Osteoblast (primary cell): ENCODE data around the gene ARMC7. TPM values are rescaled to one million over a fixed set of nuclear protein-coding genes. Genes with fewer than 3 reads are reported as not detected.
A peak's percentile ranks its signal among the peaks of the same experiment; 100 is the strongest.
"Not testable (repeated sequence)": the region's sequence is repeated elsewhere in the genome, so short reads cannot be mapped to it uniquely, and the experiment has no call there.

Experiments used
- DNase-seq: peaks from one replicate; pipeline ENCODE4 v3.0.0; 2011; ENCODE audit warnings: low spot score, mixed read lengths; ENCODE audit not compliant: insufficient read length; ENCODE audit errors: missing footprints
- H2AFZ ChIP-seq: 2 replicates; pipeline ENCODE4 v1.6.0; 2011; ENCODE audit warnings: mild to moderate bottlenecking, low read length
- H3K27ac ChIP-seq: 2 replicates; pipeline ENCODE4 v1.5.1; 2011; ENCODE audit warnings: mild to moderate bottlenecking, low read depth, low read length, moderate library complexity
- H3K27me3 ChIP-seq: 2 replicates; pipeline ENCODE4 v1.6.0; 2012; ENCODE audit warnings: mild to moderate bottlenecking, control low read depth, inconsistent platforms, low read length, moderate library complexity; ENCODE audit not compliant: insufficient read depth
- H3K36me3 ChIP-seq: 2 replicates; pipeline ENCODE4 v1.5.1; 2011; ENCODE audit warnings: mild to moderate bottlenecking, low read length, control low read depth, moderate library complexity; ENCODE audit not compliant: insufficient read depth
- H3K4me1 ChIP-seq: 2 replicates; pipeline ENCODE4 v1.5.1; 2011; ENCODE audit warnings: mild to moderate bottlenecking, low read length, control low read depth, moderate library complexity; ENCODE audit not compliant: insufficient read depth
- H3K4me2 ChIP-seq: 2 replicates; pipeline ENCODE4 v1.6.0; 2011; ENCODE audit warnings: mild to moderate bottlenecking, low read length; ENCODE audit not compliant: insufficient read depth
- H3K4me3 ChIP-seq: fragments of 200-600 bp; sonication (generic); 3 replicates; pipeline ENCODE4 v1.5.1; 2012; ENCODE audit warnings: mild to moderate bottlenecking, low read length, inconsistent platforms; ENCODE audit not compliant: insufficient read depth
- H3K79me2 ChIP-seq: 2 replicates; pipeline ENCODE4 v1.6.0; 2012; ENCODE audit warnings: mild to moderate bottlenecking, low read length, control low read depth, inconsistent platforms; ENCODE audit not compliant: insufficient read depth
- H3K9me3 ChIP-seq: 2 replicates; pipeline ENCODE4 v1.5.1; 2011; ENCODE audit warnings: low read depth, low read length, control low read depth
- H4K20me1 ChIP-seq: 2 replicates; pipeline ENCODE4 v1.6.0; 2012; ENCODE audit warnings: mild to moderate bottlenecking, low read length, control low read depth; ENCODE audit not compliant: insufficient read depth
- total RNA-seq: library from RNA; depleted of rRNA; stranded (reverse); fragments of >200 nt; gene quantifications from 2 replicates; pipeline ENCODE4 v1.2.3, GENCODE V29; 2012
- TF ChIP-seq, protein P1 (sequence below): IDR thresholded peaks from 2 replicates; pipeline ENCODE4 v1.5.1; 2011; ENCODE audit warnings: mild to moderate bottlenecking, low read depth, low read length, moderate library complexity; ENCODE audit errors: extremely low read depth

The ARMC7 gene
- total RNA-seq, 1 donor, result 3.3 TPM

DNA sequence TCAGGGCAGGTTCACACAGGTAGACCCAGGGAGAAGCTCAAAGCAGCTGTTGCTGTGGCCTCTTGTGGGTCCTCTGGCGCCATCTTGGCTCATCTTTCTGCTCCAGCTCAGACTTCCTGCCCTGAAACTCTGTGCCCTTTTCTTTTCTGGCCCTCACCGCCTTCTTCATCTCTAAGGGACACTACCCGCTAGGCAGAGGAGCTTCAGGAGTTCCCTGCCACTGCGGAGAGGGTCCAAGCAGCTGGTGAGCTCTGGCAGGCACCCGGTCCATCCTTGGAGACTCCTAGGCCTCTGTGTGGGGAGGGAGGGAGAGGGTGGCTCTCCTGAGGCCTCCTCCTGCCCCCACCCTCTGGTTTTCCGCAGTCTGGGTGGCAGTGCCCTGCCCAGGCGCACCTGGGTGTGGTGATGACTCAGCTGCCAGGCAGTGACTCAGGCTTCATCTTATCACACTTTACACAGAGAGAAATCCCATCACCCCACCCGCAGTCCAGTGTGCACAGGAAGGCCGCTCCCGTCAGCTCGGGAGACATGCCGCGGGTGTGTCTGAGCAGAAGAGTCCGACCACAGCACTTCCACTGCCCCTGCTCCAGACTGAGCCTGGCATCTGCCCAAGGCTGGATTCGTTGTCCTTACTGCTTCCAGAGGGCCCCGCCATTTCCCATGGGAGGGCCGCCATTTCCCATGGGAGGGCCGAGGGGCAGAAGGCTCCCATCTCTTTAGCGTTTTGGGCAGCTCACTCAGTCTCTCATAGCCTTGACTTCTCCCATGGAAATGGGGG lies 14.5 kb downstream of the ARMC7 start:
- Histone ChIP-seq H3K36me3 (peaks cover 5% of the 10 kb centered on the region), H3K4me3 (no peak overlapping the region), H3K4me1 (no peaks in the 10 kb centered on the region), H3K79me2 (no peaks in the 10 kb centered on the region), H2AFZ (no peak overlapping the region), H3K4me2 (no peak overlapping the region), H3K27ac (no peak overlapping the region), H3K27me3 (no peaks in the 10 kb centered on the region), H3K9me3 (no peaks in the 10 kb centered on the region), H4K20me1 (no peaks in the 10 kb centered on the region)
- DNase-seq, result peak; percentile 90
- TF ChIP-seq, protein P1, sequence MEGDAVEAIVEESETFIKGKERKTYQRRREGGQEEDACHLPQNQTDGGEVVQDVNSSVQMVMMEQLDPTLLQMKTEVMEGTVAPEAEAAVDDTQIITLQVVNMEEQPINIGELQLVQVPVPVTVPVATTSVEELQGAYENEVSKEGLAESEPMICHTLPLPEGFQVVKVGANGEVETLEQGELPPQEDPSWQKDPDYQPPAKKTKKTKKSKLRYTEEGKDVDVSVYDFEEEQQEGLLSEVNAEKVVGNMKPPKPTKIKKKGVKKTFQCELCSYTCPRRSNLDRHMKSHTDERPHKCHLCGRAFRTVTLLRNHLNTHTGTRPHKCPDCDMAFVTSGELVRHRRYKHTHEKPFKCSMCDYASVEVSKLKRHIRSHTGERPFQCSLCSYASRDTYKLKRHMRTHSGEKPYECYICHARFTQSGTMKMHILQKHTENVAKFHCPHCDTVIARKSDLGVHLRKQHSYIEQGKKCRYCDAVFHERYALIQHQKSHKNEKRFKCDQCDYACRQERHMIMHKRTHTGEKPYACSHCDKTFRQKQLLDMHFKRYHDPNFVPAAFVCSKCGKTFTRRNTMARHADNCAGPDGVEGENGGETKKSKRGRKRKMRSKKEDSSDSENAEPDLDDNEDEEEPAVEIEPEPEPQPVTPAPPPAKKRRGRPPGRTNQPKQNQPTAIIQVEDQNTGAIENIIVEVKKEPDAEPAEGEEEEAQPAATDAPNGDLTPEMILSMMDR, result no peak

DNA sequence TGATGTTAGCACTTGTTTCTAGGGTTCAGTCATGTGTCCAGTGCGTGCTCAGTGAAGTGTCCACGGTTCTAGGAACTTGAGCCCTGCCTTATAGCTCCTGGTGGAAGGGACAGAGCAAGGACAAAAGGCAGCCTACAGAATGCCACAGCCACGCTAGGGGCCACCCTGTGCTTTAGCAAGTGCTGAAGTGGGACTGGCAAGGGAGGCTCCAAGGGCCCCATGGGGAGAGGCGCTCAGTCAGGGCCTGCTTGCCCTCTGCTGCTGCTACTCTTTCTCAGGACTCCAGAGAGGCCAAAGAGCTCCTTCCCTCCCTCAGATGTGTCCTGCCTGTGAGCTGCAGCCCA lies 15.0 kb downstream of the ARMC7 start:
- Histone ChIP-seq H4K20me1 (no peaks in the 10 kb centered on the region), H3K27me3 (no peaks in the 10 kb centered on the region), H3K79me2 (no peaks in the 10 kb centered on the region), H3K4me1 (no peaks in the 10 kb centered on the region), H2AFZ (no peak overlapping the region), H3K4me2 (no peak overlapping the region), H3K27ac (no peak overlapping the region), H3K9me3 (no peaks in the 10 kb centered on the region), H3K36me3 (peaks cover 8% of the 10 kb centered on the region), H3K4me3 (no peak overlapping the region)
- DNase-seq, result peak; percentile 31
- TF ChIP-seq, protein P1, result no peak

DNA sequence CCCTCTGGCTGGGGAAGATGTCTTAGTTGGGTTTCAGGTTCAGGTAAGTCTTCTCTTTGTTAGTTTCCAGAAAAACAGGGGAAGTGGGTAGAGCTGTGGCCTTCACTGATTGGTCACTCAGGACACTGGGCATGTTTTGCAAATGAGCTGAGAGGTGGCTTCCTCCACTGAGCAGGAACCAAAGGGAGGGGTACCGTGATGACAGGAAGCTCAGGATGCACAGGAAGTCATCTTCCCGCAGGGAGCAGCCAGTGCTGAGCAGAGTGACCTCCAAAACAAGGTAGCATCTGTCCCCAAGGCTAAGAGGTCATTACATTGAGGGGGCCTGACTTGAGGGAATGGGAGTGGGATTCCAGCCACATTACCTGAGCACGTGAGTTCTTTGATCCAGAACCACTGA lies 16.2 kb downstream of the ARMC7 start:
- Histone ChIP-seq H3K4me1 (peaks cover 7% of the 10 kb centered on the region), H3K79me2 (no peaks in the 10 kb centered on the region), H3K27ac (no peak overlapping the region), H4K20me1 (peaks cover 4% of the 10 kb centered on the region), H2AFZ (no peak overlapping the region), H3K9me3 (no peaks in the 10 kb centered on the region), H3K27me3 (no peaks in the 10 kb centered on the region), H3K36me3 (peaks cover 11% of the 10 kb centered on the region), H3K4me3 (no peak overlapping the region), H3K4me2 (no peak overlapping the region)
- TF ChIP-seq, protein P1, result no peak
- peak; percentile 57 for DNase-seq

DNA sequence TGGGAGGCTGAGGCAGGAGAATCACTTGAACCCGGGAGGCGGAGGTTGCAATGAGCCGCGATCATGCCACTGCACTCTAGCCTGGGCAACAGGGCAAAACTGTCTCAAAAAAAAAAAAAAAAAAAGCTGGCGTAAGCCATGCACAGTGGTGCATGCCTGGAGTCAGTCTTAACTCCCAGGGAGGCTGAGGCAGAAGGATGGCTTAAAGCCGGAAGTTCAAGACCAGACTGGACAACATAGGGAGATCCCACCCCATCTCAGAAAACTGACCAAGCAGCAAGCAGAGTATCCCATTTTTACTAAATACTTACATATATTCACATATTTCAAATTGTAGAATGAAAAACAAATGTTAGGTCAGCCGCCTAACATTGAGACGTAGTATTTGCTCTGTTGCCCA lies 17.2 kb downstream of the ARMC7 start:
- no peak overlapping the region for H3K4me3 ChIP-seq
- H3K27me3 ChIP-seq, result no peaks in the 10 kb centered on the region
- no peaks in the 10 kb centered on the region for H3K9me3 ChIP-seq
- no peak for DNase-seq
- no peak overlapping the region for H2AFZ ChIP-seq
- H3K79me2 ChIP-seq, result peaks cover 4% of the 10 kb centered on the region
- H4K20me1 ChIP-seq, result peaks cover 4% of the 10 kb centered on the region
- H3K36me3 ChIP-seq, result peaks cover 11% of the 10 kb centered on the region
- TF ChIP-seq, protein P1, result no peak
- H3K4me2 ChIP-seq, result no peak overlapping the region
- H3K27ac ChIP-seq, result no peak overlapping the region
- H3K4me1 ChIP-seq, result peaks cover 7% of the 10 kb centered on the region

DNA sequence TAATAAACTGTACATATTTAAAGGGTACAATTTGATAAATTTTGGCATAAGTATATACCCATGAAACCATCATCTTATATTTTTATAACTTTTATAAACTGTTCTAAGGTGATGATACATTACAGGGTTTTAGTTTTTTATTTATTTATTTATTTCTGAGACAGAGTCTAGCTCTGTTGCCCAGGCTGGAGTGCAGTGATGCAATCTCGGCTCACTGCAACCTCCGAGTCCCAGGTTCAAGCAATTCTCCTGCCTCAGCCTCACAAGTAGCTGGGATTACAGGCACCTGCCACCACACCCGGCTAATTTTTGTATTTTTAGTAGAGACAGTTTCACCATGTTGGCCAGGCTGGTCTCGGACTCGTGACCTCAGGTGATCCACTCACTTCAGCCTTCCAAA lies 18.2 kb downstream of the ARMC7 start:
- not testable (repeated sequence) for H3K27me3 ChIP-seq, DNase-seq, H2AFZ ChIP-seq, H3K4me1 ChIP-seq, H4K20me1 ChIP-seq, H3K9me3 ChIP-seq, H3K27ac ChIP-seq, H3K4me2 ChIP-seq, H3K4me3 ChIP-seq, H3K79me2 ChIP-seq
- peaks cover 11% of the 10 kb centered on the region for H3K36me3 ChIP-seq
